Measurements from ENCODE around the gene MYOZ3. TPM values are rescaled to one million over a fixed set of nuclear protein-coding genes. Genes with fewer than 3 reads are reported as not detected.
A peak's percentile ranks its signal among the peaks of the same experiment; 100 is the strongest.

MYOZ3 gene
- total and polyA plus RNA-seq, 2 of the 8 experiments (the other 6 are each of a cell fraction or from before 2014, with no cell fraction given) = 9.6 to 19.1 TPM

DNA sequence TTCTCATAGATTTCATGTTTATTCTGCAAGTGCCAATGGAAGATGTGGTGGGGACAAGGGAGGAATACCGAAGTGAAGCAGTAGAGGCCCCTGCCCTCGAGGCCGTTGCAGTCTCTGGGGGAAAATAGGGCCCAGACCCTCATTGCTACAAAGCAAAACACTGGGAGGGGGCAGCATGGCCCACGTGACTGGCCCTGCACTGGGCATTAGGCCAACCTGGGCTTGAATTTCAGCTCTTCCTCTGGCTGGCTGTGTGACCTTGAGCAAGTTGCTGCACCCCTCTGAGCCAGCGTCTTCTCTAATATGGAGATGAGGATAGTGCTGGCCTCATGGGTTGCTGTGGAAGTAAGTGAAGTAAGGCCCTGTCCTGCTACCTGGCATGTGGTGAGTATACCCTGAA is 21.3 kb upstream of the MYOZ3 start:
- H4K8ac ChIP-seq (ENCODE audit: extremely low read depth, insufficient read depth, low read length) = no peak overlapping the region
- WGBS, 2 experiments (ENCODE audit: extremely low coverage in 1 of 2, insufficient coverage in 1 of 2, insufficient read length in 1 of 2, insufficient replicate concordance in 2 of 2, low coverage in 1 of 2, low lambda C conversion rate in 2 of 2, missing lambda C conversion rate in 1 of 2) = 76% methylated on average over 5 of the region's 5 CpGs; no CpG with 5 or more reads in 1 of the 2 experiments
- H2AFZ ChIP-seq (ENCODE audit: low read length) = no peak overlapping the region
- ChIA-PET POLR2A (ENCODE audit: partially characterized antibody) (interaction anchor here (1.2 to 1.5 kb wide), 4 partner anchors 9 to 190 kb away, joined by 3 read pairs; no protein-coding TSS in a partner anchor), CTCF (ENCODE audit: partially characterized antibody) (interaction anchor here (1.0 to 18.4 kb wide), 11 partner anchors 11 to 337 kb away, joined by 3 to 247 read pairs (median 4); partner anchors contain the start of genes ARSI and MYOZ3)
- no peaks in the 10 kb centered on the region for H3K36me3 ChIP-seq (ENCODE audit: control insufficient read depth in 2 of 4, insufficient read depth in 4 of 4, low read length in 3 of 4)
- TF ChIP-seq SRF (IDR thresholded peaks at IDR 0.05; ENCODE audit: low read depth, low read length) (no peak), SUZ12 (IDR thresholded peaks at IDR 0.05; ENCODE audit: low read length) (no peak), KDM1A (IDR thresholded peaks at IDR 0.05; ENCODE audit: borderline replicate concordance, low read length) (0 out of 2 replicates have a peak, but pooled peaks have one; percentile 35)
- H4K5ac ChIP-seq (ENCODE audit: insufficient read length, low read depth, low read length) = no peak overlapping the region
- H2BK15ac ChIP-seq (ENCODE audit: low read length) = no peak overlapping the region
- no peak overlapping the region for H3K9ac ChIP-seq (replicated peaks in 1 of 4; ENCODE audit: extremely low read depth in 1 of 4, low read depth in 3 of 4, low read length in 3 of 4)
- no peaks in the 10 kb centered on the region for H3K79me1 ChIP-seq (ENCODE audit: low read depth, low read length)
- no peak overlapping the region for H2AK5ac ChIP-seq (ENCODE audit: low read depth, low read length)
- H3K4ac ChIP-seq (replicated peaks; ENCODE audit: insufficient read length, low read depth, low read length) = peak overlapping the region; percentile 66
- H3K9me3 ChIP-seq (ENCODE audit: insufficient read depth in 2 of 2, low read depth in 1 of 2, low read length in 1 of 2) = no peaks in the 10 kb centered on the region
- H3K23ac ChIP-seq (ENCODE audit: insufficient read length) = no peak overlapping the region
- FAIRE-seq (no peak), DNase-seq (ENCODE audit: low read depth in 1 of 2, low spot score in 2 of 2) (no peak)
- no peaks in the 10 kb centered on the region for H3K23me2 ChIP-seq (ENCODE audit: low read depth, low read length)
- H3K27me3 ChIP-seq (replicated peaks in 1 of 4; ENCODE audit: control insufficient read depth in 3 of 4, extremely low read depth in 1 of 4, insufficient read depth in 3 of 4, low read length in 3 of 4) = no peaks in the 10 kb centered on the region
- peak overlapping the region; percentile 23; the same call in 1 of the 2 replicates for H2BK12ac ChIP-seq (ENCODE audit: low read depth, low read length)
- H3K79me2 ChIP-seq (ENCODE audit: control insufficient read depth in 1 of 2, insufficient read depth in 2 of 2, low read length in 2 of 2) = no peaks in the 10 kb centered on the region
- H3K4me3 ChIP-seq (ENCODE audit: extremely low read depth in 1 of 4, insufficient read depth in 2 of 4, low read depth in 3 of 4, low read length in 4 of 4) = no peak overlapping the region
- H2BK20ac ChIP-seq (ENCODE audit: low read length) = no peak overlapping the region; the same call in 1 of the 2 replicates
- no peak overlapping the region for H3K56ac ChIP-seq (replicated peaks; ENCODE audit: insufficient read length, low read depth, low read length)
- peak overlapping the region; percentile 14 for H2BK120ac ChIP-seq (replicated peaks; ENCODE audit: low read depth, low read length)
- H3K18ac ChIP-seq (ENCODE audit: extremely low read depth, low read length) = 0 out of 2 replicates have a peak overlapping the region, but pooled peaks have one; percentile 28
- no peak overlapping the region for H3K14ac ChIP-seq (ENCODE audit: insufficient read length)
- no peak overlapping the region for H3K27ac ChIP-seq (ENCODE audit: low read depth, low read length)
- H4K20me1 ChIP-seq (replicated peaks in 1 of 2; ENCODE audit: control insufficient read depth in 1 of 2, insufficient read depth in 2 of 2, low read length in 2 of 2) = no peaks in the 10 kb centered on the region
- H3K4me1 ChIP-seq (replicated peaks in 1 of 4; ENCODE audit: control insufficient read depth in 3 of 4, insufficient read depth in 4 of 4, low read length in 3 of 4) = peaks cover 0 to 22% (median 13%) of the 10 kb centered on the region in 4 experiments; a peak in 5 of 7 replicates
- no peak overlapping the region for H2BK5ac ChIP-seq (ENCODE audit: low read depth, low read length)
- H4K91ac ChIP-seq (replicated peaks; ENCODE audit: insufficient read length, low read length) = no peak overlapping the region
- no peak overlapping the region for H3K4me2 ChIP-seq (ENCODE audit: insufficient read depth in 1 of 2, low read depth in 2 of 2, low read length in 2 of 2)
